ENCODE measurements around the gene FBXO44.

DNA sequence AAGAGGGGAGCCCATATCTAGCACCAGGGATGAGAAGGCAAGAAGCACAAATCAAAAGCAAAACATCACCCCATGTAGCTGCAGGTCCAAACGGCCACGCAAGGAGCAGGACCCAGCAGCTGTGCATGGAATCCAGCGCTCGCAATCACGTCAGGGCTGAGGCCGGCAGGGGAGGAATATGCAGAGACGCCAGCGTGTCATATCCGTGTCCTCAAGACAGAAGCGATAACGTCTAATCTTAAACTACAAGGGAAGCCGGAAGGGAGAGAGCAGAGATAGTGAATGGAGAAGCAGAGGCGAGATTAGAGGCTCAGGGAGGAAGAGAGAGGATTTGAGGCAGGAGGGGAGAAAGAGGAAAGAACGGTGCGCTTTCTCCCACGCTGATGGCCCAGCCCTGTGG lies 39.6 kb upstream of the FBXO44 start:
- TF ChIP-seq, protein P1, sequence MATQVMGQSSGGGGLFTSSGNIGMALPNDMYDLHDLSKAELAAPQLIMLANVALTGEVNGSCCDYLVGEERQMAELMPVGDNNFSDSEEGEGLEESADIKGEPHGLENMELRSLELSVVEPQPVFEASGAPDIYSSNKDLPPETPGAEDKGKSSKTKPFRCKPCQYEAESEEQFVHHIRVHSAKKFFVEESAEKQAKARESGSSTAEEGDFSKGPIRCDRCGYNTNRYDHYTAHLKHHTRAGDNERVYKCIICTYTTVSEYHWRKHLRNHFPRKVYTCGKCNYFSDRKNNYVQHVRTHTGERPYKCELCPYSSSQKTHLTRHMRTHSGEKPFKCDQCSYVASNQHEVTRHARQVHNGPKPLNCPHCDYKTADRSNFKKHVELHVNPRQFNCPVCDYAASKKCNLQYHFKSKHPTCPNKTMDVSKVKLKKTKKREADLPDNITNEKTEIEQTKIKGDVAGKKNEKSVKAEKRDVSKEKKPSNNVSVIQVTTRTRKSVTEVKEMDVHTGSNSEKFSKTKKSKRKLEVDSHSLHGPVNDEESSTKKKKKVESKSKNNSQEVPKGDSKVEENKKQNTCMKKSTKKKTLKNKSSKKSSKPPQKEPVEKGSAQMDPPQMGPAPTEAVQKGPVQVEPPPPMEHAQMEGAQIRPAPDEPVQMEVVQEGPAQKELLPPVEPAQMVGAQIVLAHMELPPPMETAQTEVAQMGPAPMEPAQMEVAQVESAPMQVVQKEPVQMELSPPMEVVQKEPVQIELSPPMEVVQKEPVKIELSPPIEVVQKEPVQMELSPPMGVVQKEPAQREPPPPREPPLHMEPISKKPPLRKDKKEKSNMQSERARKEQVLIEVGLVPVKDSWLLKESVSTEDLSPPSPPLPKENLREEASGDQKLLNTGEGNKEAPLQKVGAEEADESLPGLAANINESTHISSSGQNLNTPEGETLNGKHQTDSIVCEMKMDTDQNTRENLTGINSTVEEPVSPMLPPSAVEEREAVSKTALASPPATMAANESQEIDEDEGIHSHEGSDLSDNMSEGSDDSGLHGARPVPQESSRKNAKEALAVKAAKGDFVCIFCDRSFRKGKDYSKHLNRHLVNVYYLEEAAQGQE (tag by site-specific recombination; IDR thresholded peaks at IDR 0.05) = no peak
- TF ChIP-seq ZBTB7A (tag by site-specific recombination; IDR thresholded peaks at IDR 0.05; ENCODE audit: low read depth) (no peak), SP7 (tag by site-specific recombination; IDR thresholded peaks at IDR 0.05) (no peak), ZNF664 (tag by site-specific recombination; IDR thresholded peaks at IDR 0.05) (no peak), ZBTB10 (tag by site-specific recombination; IDR thresholded peaks at IDR 0.05) (no peak), ZNF335 (tag by site-specific recombination; conservative IDR thresholded peaks at IDR 0.05) (no peak), ZNF175 (tag by site-specific recombination; IDR thresholded peaks at IDR 0.05) (no peak), SP3 (tag by site-specific recombination; IDR thresholded peaks at IDR 0.05) (no peak)
- TF ChIP-seq, protein P2, sequence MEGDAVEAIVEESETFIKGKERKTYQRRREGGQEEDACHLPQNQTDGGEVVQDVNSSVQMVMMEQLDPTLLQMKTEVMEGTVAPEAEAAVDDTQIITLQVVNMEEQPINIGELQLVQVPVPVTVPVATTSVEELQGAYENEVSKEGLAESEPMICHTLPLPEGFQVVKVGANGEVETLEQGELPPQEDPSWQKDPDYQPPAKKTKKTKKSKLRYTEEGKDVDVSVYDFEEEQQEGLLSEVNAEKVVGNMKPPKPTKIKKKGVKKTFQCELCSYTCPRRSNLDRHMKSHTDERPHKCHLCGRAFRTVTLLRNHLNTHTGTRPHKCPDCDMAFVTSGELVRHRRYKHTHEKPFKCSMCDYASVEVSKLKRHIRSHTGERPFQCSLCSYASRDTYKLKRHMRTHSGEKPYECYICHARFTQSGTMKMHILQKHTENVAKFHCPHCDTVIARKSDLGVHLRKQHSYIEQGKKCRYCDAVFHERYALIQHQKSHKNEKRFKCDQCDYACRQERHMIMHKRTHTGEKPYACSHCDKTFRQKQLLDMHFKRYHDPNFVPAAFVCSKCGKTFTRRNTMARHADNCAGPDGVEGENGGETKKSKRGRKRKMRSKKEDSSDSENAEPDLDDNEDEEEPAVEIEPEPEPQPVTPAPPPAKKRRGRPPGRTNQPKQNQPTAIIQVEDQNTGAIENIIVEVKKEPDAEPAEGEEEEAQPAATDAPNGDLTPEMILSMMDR (tag by site-specific recombination; IDR thresholded peaks at IDR 0.05) = no peak
- TF ChIP-seq, protein P3, sequence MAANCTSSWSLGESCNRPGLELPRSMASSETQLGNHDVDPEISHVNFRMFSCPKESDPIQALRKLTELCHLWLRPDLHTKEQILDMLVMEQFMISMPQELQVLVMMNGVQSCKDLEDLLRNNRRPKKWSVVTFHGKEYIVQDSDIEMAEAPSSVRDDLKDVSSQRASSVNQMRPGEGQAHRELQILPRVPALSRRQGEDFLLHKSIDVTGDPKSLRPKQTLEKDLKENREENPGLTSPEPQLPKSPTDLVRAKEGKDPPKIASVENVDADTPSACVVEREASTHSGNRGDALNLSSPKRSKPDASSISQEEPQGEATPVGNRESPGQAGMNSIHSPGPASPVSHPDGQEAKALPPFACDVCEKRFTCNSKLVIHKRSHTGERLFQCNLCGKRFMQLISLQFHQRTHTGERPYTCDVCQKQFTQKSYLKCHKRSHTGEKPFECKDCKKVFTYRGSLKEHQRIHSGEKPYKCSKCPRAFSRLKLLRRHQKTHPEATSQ (tag by site-specific recombination; IDR thresholded peaks at IDR 0.05) = no peak
- TF ChIP-seq, protein P4, sequence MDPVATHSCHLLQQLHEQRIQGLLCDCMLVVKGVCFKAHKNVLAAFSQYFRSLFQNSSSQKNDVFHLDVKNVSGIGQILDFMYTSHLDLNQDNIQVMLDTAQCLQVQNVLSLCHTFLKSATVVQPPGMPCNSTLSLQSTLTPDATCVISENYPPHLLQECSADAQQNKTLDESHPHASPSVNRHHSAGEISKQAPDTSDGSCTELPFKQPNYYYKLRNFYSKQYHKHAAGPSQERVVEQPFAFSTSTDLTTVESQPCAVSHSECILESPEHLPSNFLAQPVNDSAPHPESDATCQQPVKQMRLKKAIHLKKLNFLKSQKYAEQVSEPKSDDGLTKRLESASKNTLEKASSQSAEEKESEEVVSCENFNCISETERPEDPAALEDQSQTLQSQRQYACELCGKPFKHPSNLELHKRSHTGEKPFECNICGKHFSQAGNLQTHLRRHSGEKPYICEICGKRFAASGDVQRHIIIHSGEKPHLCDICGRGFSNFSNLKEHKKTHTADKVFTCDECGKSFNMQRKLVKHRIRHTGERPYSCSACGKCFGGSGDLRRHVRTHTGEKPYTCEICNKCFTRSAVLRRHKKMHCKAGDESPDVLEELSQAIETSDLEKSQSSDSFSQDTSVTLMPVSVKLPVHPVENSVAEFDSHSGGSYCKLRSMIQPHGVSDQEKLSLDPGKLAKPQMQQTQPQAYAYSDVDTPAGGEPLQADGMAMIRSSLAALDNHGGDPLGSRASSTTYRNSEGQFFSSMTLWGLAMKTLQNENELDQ (tag by site-specific recombination; IDR thresholded peaks at IDR 0.05; ENCODE audit: low read depth) = no peak
- TF ChIP-seq, protein P5, sequence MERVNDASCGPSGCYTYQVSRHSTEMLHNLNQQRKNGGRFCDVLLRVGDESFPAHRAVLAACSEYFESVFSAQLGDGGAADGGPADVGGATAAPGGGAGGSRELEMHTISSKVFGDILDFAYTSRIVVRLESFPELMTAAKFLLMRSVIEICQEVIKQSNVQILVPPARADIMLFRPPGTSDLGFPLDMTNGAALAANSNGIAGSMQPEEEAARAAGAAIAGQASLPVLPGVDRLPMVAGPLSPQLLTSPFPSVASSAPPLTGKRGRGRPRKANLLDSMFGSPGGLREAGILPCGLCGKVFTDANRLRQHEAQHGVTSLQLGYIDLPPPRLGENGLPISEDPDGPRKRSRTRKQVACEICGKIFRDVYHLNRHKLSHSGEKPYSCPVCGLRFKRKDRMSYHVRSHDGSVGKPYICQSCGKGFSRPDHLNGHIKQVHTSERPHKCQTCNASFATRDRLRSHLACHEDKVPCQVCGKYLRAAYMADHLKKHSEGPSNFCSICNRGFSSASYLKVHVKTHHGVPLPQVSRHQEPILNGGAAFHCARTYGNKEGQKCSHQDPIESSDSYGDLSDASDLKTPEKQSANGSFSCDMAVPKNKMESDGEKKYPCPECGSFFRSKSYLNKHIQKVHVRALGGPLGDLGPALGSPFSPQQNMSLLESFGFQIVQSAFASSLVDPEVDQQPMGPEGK (tag by site-specific recombination; IDR thresholded peaks at IDR 0.05) = no peak
- TF ChIP-seq, protein P6, sequence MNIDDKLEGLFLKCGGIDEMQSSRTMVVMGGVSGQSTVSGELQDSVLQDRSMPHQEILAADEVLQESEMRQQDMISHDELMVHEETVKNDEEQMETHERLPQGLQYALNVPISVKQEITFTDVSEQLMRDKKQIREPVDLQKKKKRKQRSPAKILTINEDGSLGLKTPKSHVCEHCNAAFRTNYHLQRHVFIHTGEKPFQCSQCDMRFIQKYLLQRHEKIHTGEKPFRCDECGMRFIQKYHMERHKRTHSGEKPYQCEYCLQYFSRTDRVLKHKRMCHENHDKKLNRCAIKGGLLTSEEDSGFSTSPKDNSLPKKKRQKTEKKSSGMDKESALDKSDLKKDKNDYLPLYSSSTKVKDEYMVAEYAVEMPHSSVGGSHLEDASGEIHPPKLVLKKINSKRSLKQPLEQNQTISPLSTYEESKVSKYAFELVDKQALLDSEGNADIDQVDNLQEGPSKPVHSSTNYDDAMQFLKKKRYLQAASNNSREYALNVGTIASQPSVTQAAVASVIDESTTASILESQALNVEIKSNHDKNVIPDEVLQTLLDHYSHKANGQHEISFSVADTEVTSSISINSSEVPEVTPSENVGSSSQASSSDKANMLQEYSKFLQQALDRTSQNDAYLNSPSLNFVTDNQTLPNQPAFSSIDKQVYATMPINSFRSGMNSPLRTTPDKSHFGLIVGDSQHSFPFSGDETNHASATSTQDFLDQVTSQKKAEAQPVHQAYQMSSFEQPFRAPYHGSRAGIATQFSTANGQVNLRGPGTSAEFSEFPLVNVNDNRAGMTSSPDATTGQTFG (tag by site-specific recombination; IDR thresholded peaks at IDR 0.05; ENCODE audit: borderline replicate concordance) = no peak
